HG03159 (cell line): ENCODE data around the gene TM9SF3.

Source experiments
- ATAC-seq: cut with Tn5 transposase; IDR thresholded peaks from one replicate; pipeline ENCODE4 v1.9.1; 2021; ENCODE audit warnings: mild to moderate bottlenecking, moderate library complexity; ENCODE audit not compliant: unreplicated experiment

TM9SF3 gene

GRCh38 chr10:96513305-96513697 lies 73.5 kb downstream of the TM9SF3 start:
- ATAC-seq = peak; percentile 46

- no peak for ATAC-seq
These were observed 74.1 kb downstream of the TM9SF3 start for GRCh38 chr10:96512524-96513304.

GRCh38 chr10:96511044-96511945 lies 75.5 kb downstream of the TM9SF3 start:
- ATAC-seq = no peak

GRCh38 chr10:96509017-96509641 lies 77.7 kb downstream of the TM9SF3 start:
- no peak for ATAC-seq

GRCh38 chr10:96507044-96507443 lies 79.8 kb downstream of the TM9SF3 start:
- ATAC-seq = no peak

GRCh38 chr10:96505150-96506136 lies 81.4 kb downstream of the TM9SF3 start:
- no peak for ATAC-seq

- ATAC-seq = no peak
These were observed 84.1 kb downstream of the TM9SF3 start for GRCh38 chr10:96502561-96503282.

- ATAC-seq = no peak
These were observed 84.8 kb downstream of the TM9SF3 start for GRCh38 chr10:96501985-96502384.

GRCh38 chr10:96500519-96500918 lies 86.3 kb downstream of the TM9SF3 start:
- no peak for ATAC-seq

- no peak for ATAC-seq
These were observed 86.8 kb downstream of the TM9SF3 start for GRCh38 chr10:96500050-96500449.

- ATAC-seq = no peak
These were observed 89.4 kb downstream of the TM9SF3 start for GRCh38 chr10:96497391-96497790.

GRCh38 chr10:96496281-96496925 lies 90.4 kb downstream of the TM9SF3 start:
- ATAC-seq = no peak

GRCh38 chr10:96495544-96495943 lies 91.3 kb downstream of the TM9SF3 start:
- ATAC-seq = no peak

- ATAC-seq = no peak
These were observed 92.1 kb downstream of the TM9SF3 start for GRCh38 chr10:96494694-96495093.

- no peak for ATAC-seq
These were observed 92.8 kb downstream of the TM9SF3 start for GRCh38 chr10:96493871-96494525.

GRCh38 chr10:96493254-96493653 lies 93.6 kb downstream of the TM9SF3 start:
- no peak for ATAC-seq

- ATAC-seq = no peak
These were observed 95.5 kb downstream of the TM9SF3 start for GRCh38 chr10:96491303-96491702.

- ATAC-seq = no peak
These were observed 98.5 kb downstream of the TM9SF3 start for GRCh38 chr10:96488161-96488935.
